ENCODE measurements around the gene ATXN8OS. TPM values are rescaled to one million over a fixed set of nuclear protein-coding genes. Genes with fewer than 3 reads are reported as not detected.

The ATXN8OS gene
- total RNA-seq, 4 donors from 2014 or later: not detected

DNA sequence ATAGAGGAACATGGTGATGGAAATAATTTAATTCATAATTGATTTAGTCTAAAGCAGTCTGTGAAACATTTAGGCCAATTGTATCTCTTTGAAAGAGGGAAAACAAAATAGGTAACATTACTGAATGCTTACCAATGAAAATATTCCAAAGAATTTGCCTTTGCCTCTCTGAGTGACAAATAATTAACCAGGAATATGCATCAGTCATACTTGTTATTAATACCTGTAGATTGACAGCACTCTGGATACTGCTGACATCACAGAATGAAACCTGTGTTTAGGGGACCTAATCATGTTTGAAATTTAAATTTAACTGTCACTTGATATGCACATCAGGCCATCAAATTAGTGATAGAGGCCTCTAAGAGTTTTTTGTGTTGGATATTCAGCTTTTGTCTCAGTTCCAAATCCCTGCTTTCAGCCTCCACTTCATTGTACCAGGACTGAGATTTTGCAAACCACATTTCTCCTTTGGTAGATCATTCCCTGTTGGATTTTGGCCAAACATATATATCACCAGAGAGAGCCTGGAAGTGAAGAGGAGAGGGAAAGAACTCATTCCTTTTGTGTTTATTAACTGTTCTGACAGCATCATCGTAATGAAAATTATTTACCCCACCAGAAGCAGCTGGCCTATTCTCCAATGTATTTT lies 65.4 kb downstream of the ATXN8OS start:
- Histone ChIP-seq H3K4me3 (replicated peaks in 1 of 3) (no peak overlapping the region), H3K27ac (no peak overlapping the region), H3K27me3 (no peaks in the 10 kb centered on the region), H3K4me1 (no peaks in the 10 kb centered on the region), H3K36me3 (no peaks in the 10 kb centered on the region), H3K9me3 (no peaks in the 10 kb centered on the region)
- TF ChIP-seq, protein P1, sequence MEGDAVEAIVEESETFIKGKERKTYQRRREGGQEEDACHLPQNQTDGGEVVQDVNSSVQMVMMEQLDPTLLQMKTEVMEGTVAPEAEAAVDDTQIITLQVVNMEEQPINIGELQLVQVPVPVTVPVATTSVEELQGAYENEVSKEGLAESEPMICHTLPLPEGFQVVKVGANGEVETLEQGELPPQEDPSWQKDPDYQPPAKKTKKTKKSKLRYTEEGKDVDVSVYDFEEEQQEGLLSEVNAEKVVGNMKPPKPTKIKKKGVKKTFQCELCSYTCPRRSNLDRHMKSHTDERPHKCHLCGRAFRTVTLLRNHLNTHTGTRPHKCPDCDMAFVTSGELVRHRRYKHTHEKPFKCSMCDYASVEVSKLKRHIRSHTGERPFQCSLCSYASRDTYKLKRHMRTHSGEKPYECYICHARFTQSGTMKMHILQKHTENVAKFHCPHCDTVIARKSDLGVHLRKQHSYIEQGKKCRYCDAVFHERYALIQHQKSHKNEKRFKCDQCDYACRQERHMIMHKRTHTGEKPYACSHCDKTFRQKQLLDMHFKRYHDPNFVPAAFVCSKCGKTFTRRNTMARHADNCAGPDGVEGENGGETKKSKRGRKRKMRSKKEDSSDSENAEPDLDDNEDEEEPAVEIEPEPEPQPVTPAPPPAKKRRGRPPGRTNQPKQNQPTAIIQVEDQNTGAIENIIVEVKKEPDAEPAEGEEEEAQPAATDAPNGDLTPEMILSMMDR (IDR thresholded peaks at IDR 0.05): no peak
- TF ChIP-seq POLR2A (IDR thresholded peaks at IDR 0.05): no peak
- no peak for DNase-seq
- intact Hi-C loops (cut with DNase I): no loop called here
- 59 to 78% methylated on average over 1 of the region's 1 CpG for WGBS, 2 donors

DNA sequence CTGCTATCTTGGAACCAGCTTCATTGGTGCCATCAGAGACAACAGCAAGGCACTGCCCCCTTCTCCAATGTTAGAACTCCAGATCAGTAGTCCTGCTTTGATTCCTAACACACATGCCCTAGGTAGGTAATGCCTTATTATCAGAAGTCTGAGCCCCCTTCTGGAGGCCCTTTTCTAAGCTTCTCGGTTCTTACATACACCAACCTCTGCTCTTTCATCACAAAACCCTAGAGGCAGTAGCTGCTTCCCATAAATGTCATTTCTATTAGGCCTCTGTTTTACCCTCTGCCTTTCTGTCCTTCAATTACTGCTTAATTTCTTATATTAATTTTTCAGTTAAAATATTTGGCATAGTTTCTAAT lies 66.0 kb downstream of the ATXN8OS start:
- H3K36me3 ChIP-seq: no peaks in the 10 kb centered on the region
- H3K27me3 ChIP-seq: no peaks in the 10 kb centered on the region
- intact Hi-C loops (cut with DNase I): no loop called here
- TF ChIP-seq, protein P1 (IDR thresholded peaks at IDR 0.05): no peak
- no peak overlapping the region for H3K4me3 ChIP-seq (replicated peaks in 1 of 3)
- 40 to 59% methylated on average over 1 of the region's 1 CpG for WGBS, 2 donors
- DNase-seq: no peak
- H3K9me3 ChIP-seq: no peaks in the 10 kb centered on the region
- H3K4me1 ChIP-seq: no peaks in the 10 kb centered on the region
- no peak overlapping the region for H3K27ac ChIP-seq

DNA sequence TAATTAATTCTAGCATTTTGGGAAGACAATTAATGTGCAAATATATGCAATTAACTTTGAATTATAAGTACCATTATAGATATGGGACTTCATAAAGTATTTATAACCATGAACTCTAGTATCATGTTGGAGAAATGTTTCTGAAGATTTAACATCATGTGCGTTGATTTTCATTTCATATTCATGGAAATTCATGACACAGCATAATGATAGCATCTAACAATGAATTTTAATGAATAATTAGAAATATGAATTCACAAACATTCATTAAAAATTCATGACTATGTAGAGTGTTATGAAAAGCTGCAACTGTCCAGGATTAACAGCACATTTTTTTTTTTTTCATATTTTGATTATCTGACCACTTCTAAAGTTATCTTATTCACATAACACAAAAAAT lies 70.7 kb downstream of the ATXN8OS start:
- Histone ChIP-seq H3K9me3 (no peaks in the 10 kb centered on the region), H3K36me3 (no peaks in the 10 kb centered on the region), H3K4me1 (no peaks in the 10 kb centered on the region), H3K4me3 (replicated peaks in 1 of 3) (no peak overlapping the region), H3K27ac (no peak overlapping the region), H3K27me3 (no peaks in the 10 kb centered on the region)
- TF ChIP-seq, protein P1 (IDR thresholded peaks at IDR 0.05): no peak
- TF ChIP-seq POLR2A (IDR thresholded peaks at IDR 0.05): no peak
- intact Hi-C loops (cut with DNase I): no loop called here
- WGBS, 2 donors: 90 to 94% methylated on average over 1 of the region's 1 CpG
- no peak for DNase-seq

Other genes with a start within 250 kb of the ATXN8OS start
- gene KLHL1, start 626 bp downstream of the ATXN8OS start, total RNA-seq: not detected